ENCODE data around the gene HNRNPA1. TPM values are rescaled to one million over a fixed set of nuclear protein-coding genes. Genes with fewer than 3 reads are reported as not detected.
A peak's percentile ranks its signal among the peaks of the same experiment; 100 is the strongest.
"Not testable (repeated sequence)": the region's sequence is repeated elsewhere in the genome, so short reads cannot be mapped to it uniquely, and the experiment has no call there.

HNRNPA1 gene
- total and polyA plus RNA-seq, 3 experiments from 2014 or later, result 822 to 2,000 (median 1,970) TPM

DNA sequence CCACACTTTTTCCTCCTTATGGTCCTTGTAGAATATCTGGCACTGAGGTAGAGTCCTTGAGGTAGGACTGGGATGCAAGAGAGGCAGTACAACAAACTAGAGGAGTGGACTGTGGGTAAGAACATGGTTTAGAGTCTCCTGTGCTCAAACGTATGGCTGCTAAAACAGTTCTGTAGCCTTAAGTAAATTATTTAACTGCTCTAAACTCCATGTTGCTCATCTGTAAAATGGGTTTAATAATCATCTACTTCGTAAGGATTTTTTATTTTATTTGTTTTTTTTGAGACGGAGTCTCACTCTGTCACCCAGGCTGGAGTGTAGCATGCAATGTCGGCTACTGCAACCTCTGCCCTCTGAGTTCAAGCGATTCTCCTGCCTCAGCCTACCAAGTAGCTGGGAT lies 40.8 kb downstream of the HNRNPA1 start:
- Mint-ChIP-seq H3K27me3 (peaks cover 0 to 1% of the 10 kb centered on the region in 2 donors), H3K9me3 (no peaks in the 10 kb centered on the region), H3K4me1 (peaks cover 15 to 18% (median 17%) of the 10 kb centered on the region in 3 donors), H3K27ac (no peak overlapping the region), H3K36me3 (peaks cover 2 to 7% (median 3%) of the 10 kb centered on the region in 3 donors), H3K4me3 (no peak overlapping the region)
- Histone ChIP-seq H3K9me3 (ENCODE audit: low read length) (no peaks in the 10 kb centered on the region), H3K4me3 (ENCODE audit: low read length) (no peak overlapping the region), H3K27ac (ENCODE audit: low read depth, low read length) (no peak overlapping the region), H3K4me1 (ENCODE audit: insufficient read depth, low read length) (peaks cover 7% of the 10 kb centered on the region), H3K36me3 (ENCODE audit: insufficient read depth, low read length) (no peaks in the 10 kb centered on the region), H3K27me3 (ENCODE audit: insufficient read depth, low read length, poor library complexity, severe bottlenecking) (no peaks in the 10 kb centered on the region)
- no peak for DNase-seq
- CTCF ChIA-PET, result interaction anchor here (1.2 to 2.3 kb wide), 3 partner anchors 12 to 48 kb away, joined by 3 to 8 read pairs (median 3); no protein-coding TSS in a partner anchor
- POLR2A ChIA-PET, result no interaction called here

DNA sequence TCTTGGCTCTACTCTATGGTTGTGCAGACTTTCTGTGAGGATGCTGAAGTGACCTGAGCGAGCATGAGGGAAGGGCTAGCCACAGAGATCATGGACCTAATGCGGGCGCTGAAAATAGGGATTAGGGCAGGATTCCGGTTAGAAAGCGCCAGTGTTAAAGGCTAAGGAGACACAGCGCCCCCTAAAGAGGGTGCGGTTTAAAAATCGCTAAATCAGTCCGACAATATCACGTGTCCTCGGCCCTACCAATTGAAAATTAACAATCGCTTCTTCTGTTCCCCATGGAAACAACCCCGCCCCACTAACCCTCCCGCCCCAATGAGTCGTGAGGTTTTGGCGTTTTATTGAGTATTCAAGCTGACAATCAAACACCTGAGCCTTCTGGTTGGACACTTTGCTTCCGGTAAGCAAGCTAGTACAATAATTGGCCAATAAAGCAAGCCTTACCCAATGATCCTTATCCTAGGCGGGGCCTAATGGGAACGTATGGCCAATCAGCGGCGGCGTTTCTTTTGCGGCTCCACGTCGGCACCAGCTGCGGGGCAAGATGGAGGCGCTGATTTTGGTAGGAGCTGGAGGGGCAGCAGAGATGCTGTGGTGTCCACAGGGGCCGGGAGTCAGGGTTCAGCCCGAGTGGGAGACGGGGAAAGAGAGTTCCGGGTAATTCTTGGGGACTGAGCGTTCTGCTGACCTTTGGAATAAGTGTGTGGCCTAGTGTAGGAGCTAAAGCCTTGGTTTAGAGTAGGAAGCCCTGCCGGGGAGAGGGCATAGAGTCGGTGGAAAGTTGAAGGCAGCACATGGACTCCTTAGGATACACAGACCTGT lies 44.3 kb downstream of the HNRNPA1 start, which contains the start of gene COPZ1:
Gene COPZ1 (plus strand): TSS at position 515 of the 825 bp plus-strand sequence. CDS start 33 bp downstream, at position 548.
- Mint-ChIP-seq H3K27me3 (no peaks in the 10 kb centered on the region), H3K9me3 (no peaks in the 10 kb centered on the region), H3K27ac (peak within 1 kb of the TSS; percentile 92 to 100 (median 98)), H3K4me1 (peaks cover 32 to 41% (median 37%) of the 10 kb centered on the region in 3 donors), H3K36me3 (peaks cover 3 to 22% (median 3%) of the 10 kb centered on the region in 3 donors), H3K4me3 (peak within 1 kb of the TSS; percentile 93 to 100 (median 98))
- peak; percentile 87 to 97 (median 94) for DNase-seq
- ChIA-PET CTCF (interaction anchor here (0.6 to 3.6 kb wide), 23 partner anchors 11 to 149 kb away, joined by 3 to 37 read pairs (median 5); partner anchors contain the start of genes CBX5, GTSF1, HNRNPA1 and NFE2), POLR2A (interaction anchor here (0.7 to 1.9 kb wide), 8 partner anchors 10 to 108 kb away, joined by 3 to 20 read pairs (median 4); partner anchors contain the start of genes CBX5 and HNRNPA1)
- H3K4me3 ChIP-seq (ENCODE audit: low read length), result peak within 1 kb of the TSS; percentile 97
- H3K4me1 ChIP-seq (ENCODE audit: insufficient read depth, low read length), result peaks cover 25% of the 10 kb centered on the region
- peak within 1 kb of the TSS; percentile 94 for H3K27ac ChIP-seq (ENCODE audit: low read depth, low read length)
- H3K27me3 ChIP-seq (ENCODE audit: insufficient read depth, low read length, poor library complexity, severe bottlenecking), result no peaks in the 10 kb centered on the region
- H3K9me3 ChIP-seq (ENCODE audit: low read length), result no peaks in the 10 kb centered on the region
- no peaks in the 10 kb centered on the region for H3K36me3 ChIP-seq (ENCODE audit: insufficient read depth, low read length)

DNA sequence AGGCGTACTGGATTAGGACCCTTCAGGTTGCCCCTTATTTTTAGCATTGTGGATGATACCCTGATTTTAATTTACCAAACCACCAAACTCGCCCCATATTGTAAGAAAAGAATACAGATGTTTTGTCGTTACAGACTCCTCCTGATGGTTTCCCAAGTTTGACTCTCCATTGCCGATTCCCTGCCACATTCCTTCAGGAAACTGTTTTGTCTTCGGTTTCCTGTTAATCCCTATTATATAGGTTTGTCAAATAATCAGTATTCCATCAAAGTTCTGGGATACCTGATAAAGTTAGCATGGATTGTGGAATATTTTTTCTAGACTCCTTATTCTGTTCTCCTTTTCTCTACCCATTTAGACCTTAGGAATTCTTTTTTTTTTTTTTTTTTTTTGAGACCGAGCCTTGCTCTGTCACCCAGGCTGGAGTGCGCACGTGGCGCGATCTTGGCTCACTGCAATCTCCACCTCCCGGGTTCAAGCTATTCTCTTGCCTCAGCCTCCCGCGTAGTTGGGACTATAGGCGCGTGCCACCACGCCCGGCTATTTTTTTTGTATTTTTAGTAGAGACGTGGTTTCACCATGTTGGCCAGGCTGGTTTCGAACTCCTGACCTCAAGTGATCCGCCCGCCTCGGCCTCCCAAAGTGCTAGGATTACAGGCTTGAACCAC lies 45.0 kb downstream of the HNRNPA1 start:
- Histone ChIP-seq H3K27ac (ENCODE audit: low read depth, low read length) (peak overlapping the region; percentile 94), H3K4me3 (ENCODE audit: low read length) (peak overlapping the region; percentile 97), H3K4me1 (ENCODE audit: insufficient read depth, low read length) (peaks cover 33% of the 10 kb centered on the region)
- not testable (repeated sequence) for H3K36me3 ChIP-seq (ENCODE audit: insufficient read depth, low read length); H3K27me3 ChIP-seq (ENCODE audit: insufficient read depth, low read length, poor library complexity, severe bottlenecking); H3K9me3 ChIP-seq (ENCODE audit: low read length); DNase-seq; H3K9me3 Mint-ChIP-seq; H3K27me3 Mint-ChIP-seq
- H3K27ac Mint-ChIP-seq, result peak overlapping the region; percentile 92 to 100 (median 98)
- peaks cover 39 to 49% (median 44%) of the 10 kb centered on the region in 3 donors for H3K4me1 Mint-ChIP-seq
- peak overlapping the region; percentile 93 to 100 (median 98) for H3K4me3 Mint-ChIP-seq
- ChIA-PET POLR2A (interaction anchor here (0.7 to 1.9 kb wide), 7 partner anchors 9 to 109 kb away, joined by 3 to 20 read pairs (median 4); partner anchors contain the start of genes CBX5 and HNRNPA1), CTCF (interaction anchor here (0.6 to 3.6 kb wide), 21 partner anchors 10 to 148 kb away, joined by 3 to 37 read pairs (median 5); partner anchors contain the start of genes CBX5, GTSF1, HNRNPA1 and NFE2)
- peaks cover 3 to 23% (median 3%) of the 10 kb centered on the region in 3 donors for H3K36me3 Mint-ChIP-seq

DNA sequence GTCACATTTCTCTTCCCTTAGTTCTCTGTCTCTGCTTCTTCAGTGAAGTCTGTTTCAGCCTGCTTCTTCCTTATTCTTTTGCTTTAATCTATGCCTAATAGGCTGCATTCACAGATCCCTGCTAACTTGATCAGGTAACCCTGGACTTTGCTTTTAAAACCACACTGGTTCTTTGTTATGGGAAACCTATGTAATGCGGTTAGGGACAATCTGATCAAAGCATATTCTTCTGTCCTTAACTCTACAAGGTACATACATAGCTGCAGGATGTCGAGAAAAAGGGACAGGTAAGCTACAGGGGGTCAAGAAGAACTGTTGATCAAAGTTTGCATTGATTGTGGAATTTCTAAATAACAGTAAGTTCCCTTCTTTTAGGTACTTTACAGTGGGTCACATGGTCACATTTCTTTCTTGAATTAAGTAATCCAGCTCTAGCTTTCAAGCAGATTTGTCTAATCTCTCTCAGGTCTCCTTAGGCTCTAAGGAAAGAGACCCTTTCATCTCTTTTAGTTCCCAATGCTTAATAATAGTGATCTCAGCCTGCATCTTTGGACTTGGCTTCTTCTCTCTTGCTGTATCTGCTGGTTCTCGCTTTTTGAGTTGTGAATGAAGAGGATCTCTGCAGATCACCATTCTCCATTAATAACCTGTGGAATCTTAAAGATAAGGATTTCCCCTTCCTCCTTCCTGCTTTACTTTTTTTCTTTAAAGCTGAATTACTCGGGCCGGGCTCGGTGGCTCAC lies 48.2 kb downstream of the HNRNPA1 start:
- H3K9me3 Mint-ChIP-seq, result no peaks in the 10 kb centered on the region
- Histone ChIP-seq H3K36me3 (ENCODE audit: insufficient read depth, low read length) (no peaks in the 10 kb centered on the region), H3K4me1 (ENCODE audit: insufficient read depth, low read length) (peaks cover 60% of the 10 kb centered on the region), H3K4me3 (ENCODE audit: low read length) (no peak overlapping the region), H3K27me3 (ENCODE audit: insufficient read depth, low read length, poor library complexity, severe bottlenecking) (no peaks in the 10 kb centered on the region), H3K9me3 (ENCODE audit: low read length) (no peaks in the 10 kb centered on the region), H3K27ac (ENCODE audit: low read depth, low read length) (no peak overlapping the region)
- H3K27ac Mint-ChIP-seq, result peak overlapping the region in 7 of 8 donors; percentile 17 to 87 (median 55)
- POLR2A ChIA-PET, result no interaction called here
- DNase-seq, result no peak
- peak overlapping the region in 1 of 7 donors; percentile 85 for H3K4me3 Mint-ChIP-seq
- H3K36me3 Mint-ChIP-seq, result peaks cover 3 to 33% (median 3%) of the 10 kb centered on the region in 3 donors
- H3K27me3 Mint-ChIP-seq, result no peaks in the 10 kb centered on the region
- peaks cover 55 to 72% (median 64%) of the 10 kb centered on the region in 3 donors for H3K4me1 Mint-ChIP-seq
- CTCF ChIA-PET, result interaction anchor here (0.7 to 2.0 kb wide), 3 partner anchors 8 to 39 kb away, joined by 3 to 6 read pairs (median 4); no protein-coding TSS in a partner anchor

DNA sequence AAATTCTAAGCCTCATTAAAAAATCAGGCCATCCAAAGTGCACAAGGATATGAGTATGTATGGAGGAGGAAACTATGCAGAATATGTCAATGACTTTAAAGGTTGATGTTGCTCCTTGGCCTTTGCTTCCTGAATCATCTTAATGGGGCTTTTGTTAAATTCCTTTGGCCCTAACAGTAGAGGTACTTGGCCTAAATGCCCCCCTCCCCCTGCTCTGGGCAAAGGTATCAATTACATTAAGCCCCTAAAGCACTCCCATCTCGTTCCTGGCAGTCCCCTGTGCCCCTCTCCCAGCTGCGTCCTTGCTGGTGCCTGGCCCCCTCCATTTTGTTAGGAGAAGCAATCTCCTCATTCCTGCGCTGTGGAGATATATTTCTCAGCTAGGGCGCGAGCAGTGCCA lies 49.2 kb downstream of the HNRNPA1 start:
- Mint-ChIP-seq H3K36me3 (peaks cover 3 to 33% (median 3%) of the 10 kb centered on the region in 3 donors), H3K27ac (peak overlapping the region in 6 of 8 donors; percentile 42 to 76 (median 58)), H3K4me3 (peak overlapping the region in 1 of 7 donors; percentile 19), H3K27me3 (no peaks in the 10 kb centered on the region), H3K9me3 (no peaks in the 10 kb centered on the region), H3K4me1 (peaks cover 51 to 70% (median 58%) of the 10 kb centered on the region in 3 donors)
- Histone ChIP-seq H3K36me3 (ENCODE audit: insufficient read depth, low read length) (no peaks in the 10 kb centered on the region), H3K4me3 (ENCODE audit: low read length) (no peak overlapping the region), H3K27ac (ENCODE audit: low read depth, low read length) (no peak overlapping the region), H3K4me1 (ENCODE audit: insufficient read depth, low read length) (peaks cover 54% of the 10 kb centered on the region), H3K9me3 (ENCODE audit: low read length) (no peaks in the 10 kb centered on the region), H3K27me3 (ENCODE audit: insufficient read depth, low read length, poor library complexity, severe bottlenecking) (no peaks in the 10 kb centered on the region)
- DNase-seq, result no peak
- ChIA-PET POLR2A (no interaction called here), CTCF (interaction anchor here (1.6 to 2.0 kb wide), 2 partner anchors 7 to 35 kb away, joined by 3 to 6 read pairs; no protein-coding TSS in a partner anchor)

DNA sequence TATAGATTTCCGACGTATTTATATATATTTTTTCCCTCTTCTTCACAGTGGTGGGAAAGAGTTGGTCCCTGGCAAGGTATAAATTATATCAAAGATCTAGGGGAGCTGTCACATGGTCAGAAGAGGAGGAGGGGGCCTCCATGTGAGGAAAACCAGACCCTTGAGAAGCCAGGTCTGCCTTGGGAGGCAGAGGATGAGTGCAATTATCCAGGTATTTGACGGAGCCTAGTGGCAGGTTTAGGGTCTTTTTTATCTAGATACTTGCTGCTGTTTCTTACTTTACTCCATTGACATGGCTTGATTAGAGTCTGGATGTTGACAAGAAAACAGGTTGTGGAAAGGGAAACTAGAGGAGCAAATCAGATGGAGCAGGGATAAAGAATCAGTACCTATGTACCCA lies 49.9 kb downstream of the HNRNPA1 start:
- DNase-seq, result no peak
- no peaks in the 10 kb centered on the region for H3K27me3 Mint-ChIP-seq
- ChIA-PET CTCF (interaction anchor here (1.6 kb wide), 1 partner anchor 35 kb away, joined by 3 read pairs; no protein-coding TSS in a partner anchor), POLR2A (no interaction called here)
- H3K9me3 ChIP-seq (ENCODE audit: low read length), result no peaks in the 10 kb centered on the region
- no peak overlapping the region for H3K27ac ChIP-seq (ENCODE audit: low read depth, low read length)
- no peaks in the 10 kb centered on the region for H3K36me3 ChIP-seq (ENCODE audit: insufficient read depth, low read length)
- H3K4me3 ChIP-seq (ENCODE audit: low read length), result no peak overlapping the region
- peaks cover 54% of the 10 kb centered on the region for H3K4me1 ChIP-seq (ENCODE audit: insufficient read depth, low read length)
- H3K4me3 Mint-ChIP-seq, result peak overlapping the region in 4 of 7 donors; percentile 12 to 61 (median 25)
- peaks cover 45 to 64% (median 52%) of the 10 kb centered on the region in 3 donors for H3K4me1 Mint-ChIP-seq
- H3K27me3 ChIP-seq (ENCODE audit: insufficient read depth, low read length, poor library complexity, severe bottlenecking), result no peaks in the 10 kb centered on the region
- H3K9me3 Mint-ChIP-seq, result no peaks in the 10 kb centered on the region
- peaks cover 0 to 28% (median 2%) of the 10 kb centered on the region in 3 donors for H3K36me3 Mint-ChIP-seq
- H3K27ac Mint-ChIP-seq, result peak overlapping the region; percentile 41 to 83 (median 76)

DNA sequence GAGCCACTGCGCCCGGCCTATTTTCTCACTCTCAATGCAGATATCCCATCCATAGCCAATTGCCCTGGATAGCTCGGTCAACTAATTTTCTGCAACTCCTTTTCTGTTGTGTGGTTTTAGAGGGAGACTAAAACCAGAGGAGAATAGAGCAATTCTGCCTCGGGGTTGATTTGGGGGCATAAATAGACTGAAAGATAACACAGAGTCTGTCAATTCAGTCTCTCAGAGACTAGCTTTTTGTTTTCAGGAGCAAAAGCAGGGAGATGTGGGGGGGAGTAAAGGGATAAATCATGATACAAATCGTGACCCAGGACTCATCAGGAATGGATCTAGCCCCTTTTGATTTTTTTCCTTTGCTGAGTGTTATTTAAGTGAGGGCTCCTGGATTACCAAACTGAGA lies 50.9 kb downstream of the HNRNPA1 start:
- H3K9me3 ChIP-seq (ENCODE audit: low read length), result no peaks in the 10 kb centered on the region
- DNase-seq, result no peak
- POLR2A ChIA-PET, result no interaction called here
- no peaks in the 10 kb centered on the region for H3K27me3 Mint-ChIP-seq
- H3K4me3 Mint-ChIP-seq, result peak overlapping the region in 3 of 7 donors; percentile 14 to 27 (median 20)
- H3K36me3 Mint-ChIP-seq, result peaks cover 0 to 29% (median 2%) of the 10 kb centered on the region in 3 donors
- peak overlapping the region in 7 of 8 donors; percentile 55 to 95 (median 70) for H3K27ac Mint-ChIP-seq
- H3K36me3 ChIP-seq (ENCODE audit: insufficient read depth, low read length), result no peaks in the 10 kb centered on the region
- H3K9me3 Mint-ChIP-seq, result no peaks in the 10 kb centered on the region
- no peak overlapping the region for H3K4me3 ChIP-seq (ENCODE audit: low read length)
- no peaks in the 10 kb centered on the region for H3K27me3 ChIP-seq (ENCODE audit: insufficient read depth, low read length, poor library complexity, severe bottlenecking)
- H3K4me1 Mint-ChIP-seq, result peaks cover 42 to 62% (median 51%) of the 10 kb centered on the region in 3 donors
- H3K27ac ChIP-seq (ENCODE audit: low read depth, low read length), result no peak overlapping the region
- H3K4me1 ChIP-seq (ENCODE audit: insufficient read depth, low read length), result peaks cover 52% of the 10 kb centered on the region
- CTCF ChIA-PET, result interaction anchor here (1.6 kb wide), 1 partner anchor 36 kb away, joined by 3 read pairs; no protein-coding TSS in a partner anchor

All from CD8-positive, alpha-beta memory T cell (primary cell).